IMR-90 (cell line): ENCODE measurements around the gene ZYG11B. TPM values are rescaled to one million over a fixed set of nuclear protein-coding genes. Genes with fewer than 3 reads are reported as not detected.

Experiments used
- ATAC-seq: fragments of 200-7000 bp; cut with Tn5 transposase; 2 replicates; pipeline ENCODE4 v1.9.1; 2020; ENCODE audit warnings: low read depth, mild to moderate bottlenecking, moderate library complexity
- BruUV-seq: library from RNA; stranded (reverse); fragments of 400-500 nt; replicated peaks from 2 replicates; lab custom pipeline; 2021; lab: Mats Ljungman, UMichigan
- CTCF ChIA-PET: fragments of 300-600 bp; formaldehyde crosslinking; extraction: SDS; loops from one replicate; lab custom pipeline; 2021; ENCODE audit warnings: antibody characterized with exemption; lab: Yijun Ruan, JAX
- POLR2A ChIA-PET: fragments of 300-600 bp; sonication (Branson Sonifier 250); formaldehyde crosslinking; loops from one replicate; lab custom pipeline; 2022; ENCODE audit warnings: antibody characterized with exemption; ENCODE audit not compliant: unreplicated experiment; lab: Charles Lee
- DNase-seq: peaks from one replicate; pipeline ENCODE4 v3.0.0; 2013
- H2AFZ ChIP-seq: replicated peaks from 2 replicates; pipeline ENCODE3; 2013; ENCODE audit warnings: low read length, mild to moderate bottlenecking; ENCODE audit not compliant: poor library complexity
- H2AK5ac ChIP-seq: 2 replicates; pipeline ENCODE4 v1.6.1; 2013; ENCODE audit warnings: low read depth, low read length, inconsistent platforms
- H2AK9ac ChIP-seq: replicated peaks from 2 replicates; pipeline ENCODE3; 2013; ENCODE audit warnings: mild to moderate bottlenecking, low read depth, low read length, moderate library complexity; ENCODE audit not compliant: poor library complexity
- H2BK120ac ChIP-seq: 2 replicates; pipeline ENCODE4 v1.6.1; 2013; ENCODE audit warnings: low read depth, low read length, inconsistent platforms
- H2BK15ac ChIP-seq: 3 replicates; pipeline ENCODE4 v1.6.1; 2013; ENCODE audit warnings: low read depth, low read length, inconsistent platforms
- H2BK20ac ChIP-seq: 2 replicates; pipeline ENCODE4 v1.6.1; 2013; ENCODE audit warnings: low read depth, mild to moderate bottlenecking, inconsistent platforms, low read length, moderate library complexity
- H2BK5ac ChIP-seq: 2 replicates; pipeline ENCODE4 v1.6.1; 2013; ENCODE audit warnings: mild to moderate bottlenecking, low read depth, low read length, inconsistent platforms; ENCODE audit not compliant: poor library complexity, severe bottlenecking
- H3K14ac ChIP-seq: replicated peaks from 2 replicates; pipeline ENCODE4 v1.6.1; 2013; ENCODE audit warnings: low read depth, low read length, inconsistent platforms
- H3K18ac ChIP-seq: 2 replicates; pipeline ENCODE4 v1.6.1; 2013; ENCODE audit warnings: low read depth, low read length, control low read depth
- H3K23ac ChIP-seq: 2 replicates; pipeline ENCODE4 v1.6.1; 2013; ENCODE audit warnings: low read depth, low read length, inconsistent platforms
- H3K27ac ChIP-seq: 2 replicates; pipeline ENCODE4 v1.5.1; 2013; ENCODE audit warnings: mild to moderate bottlenecking, control low read depth, low read length; ENCODE audit not compliant: insufficient read depth
- H3K27me3 ChIP-seq: 2 replicates; pipeline ENCODE4 v1.6.1; 2013; ENCODE audit warnings: low read length; ENCODE audit not compliant: control insufficient read depth, insufficient read depth
- H3K36me3 ChIP-seq: 2 replicates; pipeline ENCODE4 v1.6.1; 2013; ENCODE audit warnings: low read length, mixed read lengths; ENCODE audit not compliant: control insufficient read depth, insufficient read depth
- H3K4ac ChIP-seq: 2 replicates; pipeline ENCODE4 v1.6.1; 2013; ENCODE audit warnings: low read depth, low read length, inconsistent platforms
- H3K4me1 ChIP-seq: 2 replicates; pipeline ENCODE4 v1.6.1; 2013; ENCODE audit warnings: low read length, mixed read lengths; ENCODE audit not compliant: control insufficient read depth, insufficient read depth
- H3K4me2 ChIP-seq: 2 replicates; pipeline ENCODE4 v1.6.1; 2013; ENCODE audit warnings: low read depth, mild to moderate bottlenecking, control low read depth, low read length, moderate library complexity
- H3K4me3 ChIP-seq: 2 replicates; pipeline ENCODE4 v1.5.1; 2013; ENCODE audit warnings: low read depth, mild to moderate bottlenecking, control low read depth, low read length, moderate library complexity; ENCODE audit not compliant: insufficient read depth
- H3K56ac ChIP-seq: 2 replicates; pipeline ENCODE4 v1.6.1; 2013; ENCODE audit warnings: low read length, inconsistent platforms; ENCODE audit not compliant: insufficient read depth; ENCODE audit errors: extremely low read depth
- H3K79me1 ChIP-seq, 2 experiments: 2 replicates each; pipeline ENCODE4 v1.6.1; 2013; ENCODE audit warnings: low read length in 2 of 2, inconsistent platforms in 1 of 2, low read depth in 1 of 2
- H3K9ac ChIP-seq: 2 replicates; pipeline ENCODE4 v1.6.1; 2013; ENCODE audit warnings: low read depth, low read length, control low read depth
- H3K9me1 ChIP-seq: 2 replicates; pipeline ENCODE4 v1.6.1; 2013; ENCODE audit warnings: low read length, inconsistent platforms; ENCODE audit not compliant: insufficient read depth
- H3K9me3 ChIP-seq: 2 replicates; pipeline ENCODE4 v1.6.1; 2013; ENCODE audit warnings: low read length; ENCODE audit not compliant: control insufficient read depth, insufficient read depth
- H4K20me1 ChIP-seq: 2 replicates; pipeline ENCODE4 v1.6.1; 2013; ENCODE audit warnings: low read length, inconsistent platforms; ENCODE audit not compliant: insufficient read depth
- H4K5ac ChIP-seq: 2 replicates; pipeline ENCODE4 v1.6.1; 2013; ENCODE audit warnings: mild to moderate bottlenecking, low read depth, low read length, control low read depth
- H4K8ac ChIP-seq, 2 experiments: 2 replicates each; pipeline ENCODE4 v1.6.1; 2013; ENCODE audit warnings: low read depth in 2 of 2, low read length in 2 of 2, control low read depth in 1 of 2, inconsistent platforms in 1 of 2
- H4K91ac ChIP-seq: 2 replicates; pipeline ENCODE4 v1.6.1; 2013; ENCODE audit warnings: low read depth, low read length, inconsistent platforms; ENCODE audit not compliant: insufficient read depth
- BHLHE40 ChIP-seq: fragments of 150-350 bp; IDR thresholded peaks from 2 replicates; pipeline ENCODE4 v1.6.1; 2016; ENCODE audit warnings: mild to moderate bottlenecking, low read depth, low read length
- CEBPB ChIP-seq: IDR thresholded peaks from 2 replicates; pipeline ENCODE4 v1.6.1; 2012; ENCODE audit warnings: low read depth, low read length, improper control_type of control experiment
- CHD1 ChIP-seq: IDR thresholded peaks from 2 replicates; pipeline ENCODE4 v1.6.1; 2012; ENCODE audit warnings: low read depth, low read length, improper control_type of control experiment
- FOS ChIP-seq: fragments of 150-350 bp; IDR thresholded peaks from 2 replicates; pipeline ENCODE4 v1.6.1; 2016; ENCODE audit warnings: low read depth, low read length
- MAFK ChIP-seq: IDR thresholded peaks from 2 replicates; pipeline ENCODE4 v1.6.1; 2012; ENCODE audit warnings: low read depth, low read length, improper control_type of control experiment
- MAZ ChIP-seq: IDR thresholded peaks from 2 replicates; pipeline ENCODE4 v1.6.1; 2012; ENCODE audit warnings: low read depth, mild to moderate bottlenecking, low read length, improper control_type of control experiment, moderate library complexity, borderline replicate concordance
- MXI1 ChIP-seq: IDR thresholded peaks from 2 replicates; pipeline ENCODE4 v1.6.1; 2012; ENCODE audit warnings: low read depth, mild to moderate bottlenecking, low read length, moderate library complexity, borderline replicate concordance
- NFE2L2 ChIP-seq: fragments of 150-350 bp; IDR thresholded peaks from 2 replicates; pipeline ENCODE4 v1.6.1; 2016; ENCODE audit warnings: low read depth, mild to moderate bottlenecking, low read length
- POLR2A ChIP-seq: IDR thresholded peaks from 2 replicates; pipeline ENCODE4 v1.6.1; 2012; ENCODE audit warnings: mild to moderate bottlenecking, low read depth, low read length
- RAD21 ChIP-seq: IDR thresholded peaks from 2 replicates; pipeline ENCODE4 v1.6.1; 2012; ENCODE audit warnings: low read length, improper control_type of control experiment
- RCOR1 ChIP-seq: IDR thresholded peaks from 2 replicates; pipeline ENCODE4 v1.6.1; 2012; ENCODE audit warnings: mild to moderate bottlenecking, low read length, improper control_type of control experiment; ENCODE audit not compliant: insufficient replicate concordance
- RFX5 ChIP-seq: IDR thresholded peaks from 2 replicates; pipeline ENCODE4 v1.8.0; 2012; ENCODE audit warnings: low read depth, mild to moderate bottlenecking, low read length, moderate library complexity
- SMC3 ChIP-seq: fragments of 150-350 bp; IDR thresholded peaks from 2 replicates; pipeline ENCODE4 v1.6.1; 2016; ENCODE audit warnings: low read depth, mild to moderate bottlenecking, antibody characterized with exemption, low read length, moderate library complexity
- WGBS, 2 experiments: methylation state at CpG; one replicate each; pipeline versions ENCODE4 v1.1.5 to v1.1.7; 2013; ENCODE audit warnings: missing lambda C conversion rate in 2 of 2; ENCODE audit not compliant: insufficient read length in 1 of 2; ENCODE audit errors: extremely low coverage in 2 of 2; 5-methylcytosine and 5-hydroxymethylcytosine counted together
- dilution Hi-C: fragments of 300-500 bp; cut with HindIII; formaldehyde crosslinking; loops from one replicate; pipeline ENCODE4 v1.14.3; 2018; ENCODE audit warnings: low sequenced_read_pairs; ENCODE audit not compliant: unreplicated experiment
- in situ Hi-C: fragments of 300-500 bp; cut with MboI; formaldehyde crosslinking; loops from 3 replicates; pipeline ENCODE4 v1.14.3; 2019; ENCODE audit warnings: low sequenced_read_pairs, inconsistent platforms, mixed read lengths
- intact Hi-C: fragments of 100-400 bp; cut with micrococcal nuclease; formaldehyde crosslinking; loops from 2 replicates; pipeline ENCODE4 v1.10.0; 2022
- polyA plus RNA-seq, 3 experiments: library from polyadenylated mRNA; depleted of rRNA; stranded (reverse); fragments of >200 nt; gene quantifications; 2 replicates each; pipeline ENCODE4 v1.2.3, GENCODE V29; 2012; ENCODE audit warnings: low replicate concordance in 1 of 3
- total RNA-seq: library from RNA; depleted of rRNA; stranded (reverse); fragments of >200 nt; gene quantifications from 2 replicates; pipeline ENCODE4 v1.2.3, GENCODE V29; 2012
- TF ChIP-seq, protein P1 (sequence below): conservative IDR thresholded peaks from 2 replicates; pipeline ENCODE4 v1.5.1; 2012; ENCODE audit warnings: mild to moderate bottlenecking, low read depth, low read length, improper control_type of control experiment
- TF ChIP-seq, protein P2 (sequence below): fragments of 150-350 bp; IDR thresholded peaks from 2 replicates; pipeline ENCODE4 v1.6.1; 2016; ENCODE audit warnings: low read depth, mild to moderate bottlenecking, low read length, moderate library complexity, borderline replicate concordance
- TF ChIP-seq, protein P3 (sequence below): fragments of 150-350 bp; IDR thresholded peaks from 2 replicates; pipeline ENCODE4 v1.6.1; 2017; ENCODE audit warnings: mild to moderate bottlenecking, antibody characterized with exemption, low read length, low read depth

ZYG11B gene
- total and polyA plus RNA-seq, 2 of the 4 experiments (the other 2 are of a cell fraction) = 8.1 to 55.2 TPM

DNA sequence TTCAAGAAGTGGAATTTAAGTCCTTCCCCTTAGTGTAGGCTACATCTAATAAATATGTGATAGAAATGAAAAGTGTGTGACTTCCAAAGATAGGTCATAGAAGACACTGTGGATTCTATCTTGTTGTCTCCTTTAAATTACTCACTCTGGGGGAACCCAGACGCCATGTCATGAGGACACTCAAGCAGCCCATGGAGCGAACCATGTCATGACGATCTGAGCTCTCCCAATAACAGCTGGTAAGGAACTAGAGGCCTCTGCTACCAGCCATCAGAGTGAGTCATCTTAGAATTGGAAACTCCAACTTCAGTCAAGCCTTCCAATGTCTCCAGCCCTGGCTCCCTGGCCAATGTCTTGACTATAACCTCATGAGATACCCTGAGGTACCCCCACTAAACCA lies 34.4 kb upstream of the ZYG11B start:
- no peak overlapping the region for H2BK15ac ChIP-seq
- H3K27me3 ChIP-seq = no peaks in the 10 kb centered on the region
- no peaks in the 10 kb centered on the region for H3K4me1 ChIP-seq
- H2BK5ac ChIP-seq = no peak overlapping the region
- H2AFZ ChIP-seq = no peak overlapping the region
- H4K5ac ChIP-seq = no peak overlapping the region
- no peak overlapping the region for H3K14ac ChIP-seq
- no peak overlapping the region for H2AK5ac ChIP-seq
- H4K20me1 ChIP-seq = 0 out of 2 replicates have a peak, but pooled peaks cover 5% of the 10 kb centered on the region
- H3K18ac ChIP-seq = no peak overlapping the region
- BruUV-seq = no TSS peak
- H3K4me3 ChIP-seq = no peak overlapping the region
- CTCF ChIA-PET = no interaction called here
- H3K9me3 ChIP-seq = no peaks in the 10 kb centered on the region
- H4K8ac ChIP-seq = no peak overlapping the region
- H4K91ac ChIP-seq = no peak overlapping the region
- no peak; the same call in 1 of the 2 replicates for ATAC-seq
- intact Hi-C loops (no loop called here), dilution Hi-C loops (no loop called here), in situ Hi-C loops (no loop called here)
- peak; percentile 25 for DNase-seq
- no peak overlapping the region for H3K4me2 ChIP-seq
- no peak overlapping the region for H3K27ac ChIP-seq
- no peak overlapping the region for H3K4ac ChIP-seq
- TF ChIP-seq POLR2A = no peak
- TF ChIP-seq, protein P1, sequence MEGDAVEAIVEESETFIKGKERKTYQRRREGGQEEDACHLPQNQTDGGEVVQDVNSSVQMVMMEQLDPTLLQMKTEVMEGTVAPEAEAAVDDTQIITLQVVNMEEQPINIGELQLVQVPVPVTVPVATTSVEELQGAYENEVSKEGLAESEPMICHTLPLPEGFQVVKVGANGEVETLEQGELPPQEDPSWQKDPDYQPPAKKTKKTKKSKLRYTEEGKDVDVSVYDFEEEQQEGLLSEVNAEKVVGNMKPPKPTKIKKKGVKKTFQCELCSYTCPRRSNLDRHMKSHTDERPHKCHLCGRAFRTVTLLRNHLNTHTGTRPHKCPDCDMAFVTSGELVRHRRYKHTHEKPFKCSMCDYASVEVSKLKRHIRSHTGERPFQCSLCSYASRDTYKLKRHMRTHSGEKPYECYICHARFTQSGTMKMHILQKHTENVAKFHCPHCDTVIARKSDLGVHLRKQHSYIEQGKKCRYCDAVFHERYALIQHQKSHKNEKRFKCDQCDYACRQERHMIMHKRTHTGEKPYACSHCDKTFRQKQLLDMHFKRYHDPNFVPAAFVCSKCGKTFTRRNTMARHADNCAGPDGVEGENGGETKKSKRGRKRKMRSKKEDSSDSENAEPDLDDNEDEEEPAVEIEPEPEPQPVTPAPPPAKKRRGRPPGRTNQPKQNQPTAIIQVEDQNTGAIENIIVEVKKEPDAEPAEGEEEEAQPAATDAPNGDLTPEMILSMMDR = no peak
- no peak for TF ChIP-seq NFE2L2
- no peak for TF ChIP-seq RAD21
- TF ChIP-seq BHLHE40 = no peak
- no peak for TF ChIP-seq SMC3
- no peak for TF ChIP-seq MAZ
- TF ChIP-seq MXI1 = no peak
- TF ChIP-seq CHD1 = no peak
- TF ChIP-seq, protein P2, sequence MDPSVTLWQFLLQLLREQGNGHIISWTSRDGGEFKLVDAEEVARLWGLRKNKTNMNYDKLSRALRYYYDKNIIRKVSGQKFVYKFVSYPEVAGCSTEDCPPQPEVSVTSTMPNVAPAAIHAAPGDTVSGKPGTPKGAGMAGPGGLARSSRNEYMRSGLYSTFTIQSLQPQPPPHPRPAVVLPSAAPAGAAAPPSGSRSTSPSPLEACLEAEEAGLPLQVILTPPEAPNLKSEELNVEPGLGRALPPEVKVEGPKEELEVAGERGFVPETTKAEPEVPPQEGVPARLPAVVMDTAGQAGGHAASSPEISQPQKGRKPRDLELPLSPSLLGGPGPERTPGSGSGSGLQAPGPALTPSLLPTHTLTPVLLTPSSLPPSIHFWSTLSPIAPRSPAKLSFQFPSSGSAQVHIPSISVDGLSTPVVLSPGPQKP = no peak
- TF ChIP-seq CEBPB = no peak
- TF ChIP-seq, protein P3, sequence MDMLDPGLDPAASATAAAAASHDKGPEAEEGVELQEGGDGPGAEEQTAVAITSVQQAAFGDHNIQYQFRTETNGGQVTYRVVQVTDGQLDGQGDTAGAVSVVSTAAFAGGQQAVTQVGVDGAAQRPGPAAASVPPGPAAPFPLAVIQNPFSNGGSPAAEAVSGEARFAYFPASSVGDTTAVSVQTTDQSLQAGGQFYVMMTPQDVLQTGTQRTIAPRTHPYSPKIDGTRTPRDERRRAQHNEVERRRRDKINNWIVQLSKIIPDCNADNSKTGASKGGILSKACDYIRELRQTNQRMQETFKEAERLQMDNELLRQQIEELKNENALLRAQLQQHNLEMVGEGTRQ = no peak
- no peak for TF ChIP-seq FOS
- TF ChIP-seq RFX5 = no peak
- no peak for TF ChIP-seq MAFK
- no peak for TF ChIP-seq RCOR1
- H2BK20ac ChIP-seq = no peak overlapping the region
- POLR2A ChIA-PET = interaction anchor here (0.6 kb wide), 1 partner anchor 280 kb away, joined by 4 read pairs; no protein-coding TSS in a partner anchor
- peaks cover 4% of the 10 kb centered on the region for H3K9me1 ChIP-seq
- H3K9ac ChIP-seq = no peak overlapping the region
- peaks cover 20% of the 10 kb centered on the region for H3K36me3 ChIP-seq
- no peak overlapping the region for H3K23ac ChIP-seq
- H3K56ac ChIP-seq = no peak overlapping the region
- no peak overlapping the region for H2AK9ac ChIP-seq
- no peak overlapping the region for H2BK120ac ChIP-seq
- peaks cover 13 to 46% of the 10 kb centered on the region in 2 experiments for H3K79me1 ChIP-seq
- 94% methylated on average over 3 of the region's 3 CpGs; no CpG with 5 or more reads in 1 of the 2 experiments for WGBS, 2 experiments
